NT2/D1 (cell line): Measurements from ENCODE around the gene YPEL1.

ENCODE experiments used
- DNase-seq: peaks from one replicate; pipeline ENCODE4 v3.0.0-alpha.2; 2011; ENCODE audit warnings: low read depth, low spot score
- H3K27me3 ChIP-seq: 2 replicates; pipeline ENCODE4 v1.6.0; 2011; ENCODE audit warnings: mild to moderate bottlenecking; ENCODE audit not compliant: insufficient read length, insufficient read depth
- H3K36me3 ChIP-seq: 2 replicates; pipeline ENCODE4 v1.6.1; 2011; ENCODE audit warnings: mild to moderate bottlenecking, low read length, mixed read lengths; ENCODE audit not compliant: insufficient read depth, insufficient read length
- H3K4me1 ChIP-seq: 2 replicates; pipeline ENCODE4 v1.5.1; 2011; ENCODE audit not compliant: insufficient read depth, insufficient read length
- H3K4me3 ChIP-seq: 2 replicates; pipeline ENCODE4 v1.5.1; 2011; ENCODE audit warnings: low read depth; ENCODE audit not compliant: insufficient read length
- H3K9ac ChIP-seq: 2 replicates; pipeline ENCODE4 v1.6.0; 2011; ENCODE audit warnings: low read depth; ENCODE audit not compliant: insufficient read length
- H3K9me3 ChIP-seq: 2 replicates; pipeline ENCODE4 v1.5.1; 2011; ENCODE audit warnings: mild to moderate bottlenecking, low read length; ENCODE audit not compliant: insufficient read depth
- SUZ12 ChIP-seq: IDR thresholded peaks from 2 replicates; pipeline ENCODE4 v1.6.1; 2011; ENCODE audit not compliant: insufficient read length, insufficient read depth; ENCODE audit errors: extremely low read depth
- YY1 ChIP-seq: IDR thresholded peaks from 2 replicates; pipeline ENCODE4 v1.6.1; 2011; ENCODE audit not compliant: insufficient read length, insufficient read depth
- ZNF274 ChIP-seq: IDR thresholded peaks from 2 replicates; pipeline ENCODE4 v1.6.1; 2011; ENCODE audit warnings: mild to moderate bottlenecking, low read depth, low read length

YPEL1 gene

GRCh38 chr22:21765909-21766529 is 30.4 kb upstream of the YPEL1 start:
- Histone ChIP-seq H3K9ac (no peak overlapping the region), H3K36me3 (peaks cover 83% of the 10 kb centered on the region), H3K4me1 (no peaks in the 10 kb centered on the region), H3K9me3 (no peaks in the 10 kb centered on the region), H3K4me3 (no peak overlapping the region), H3K27me3 (no peaks in the 10 kb centered on the region)
- TF ChIP-seq ZNF274 = no peak
- no peak for TF ChIP-seq YY1
- no peak for TF ChIP-seq SUZ12
- no peak for DNase-seq

- no peak for TF ChIP-seq YY1
- no peaks in the 10 kb centered on the region for H3K9me3 ChIP-seq
- H3K4me3 ChIP-seq = no peak overlapping the region
- H3K27me3 ChIP-seq = no peaks in the 10 kb centered on the region
- H3K9ac ChIP-seq = no peak overlapping the region
- H3K4me1 ChIP-seq = peaks cover under 1% of the 10 kb centered on the region
- DNase-seq = no peak
- peaks cover 72% of the 10 kb centered on the region for H3K36me3 ChIP-seq
These were observed 28.6 kb upstream of the YPEL1 start for GRCh38 chr22:21764038-21764804.

- no peaks in the 10 kb centered on the region for H3K27me3 ChIP-seq
- H3K36me3 ChIP-seq = peaks cover 70% of the 10 kb centered on the region
- H3K9me3 ChIP-seq = no peaks in the 10 kb centered on the region
- H3K4me1 ChIP-seq = peaks cover 5% of the 10 kb centered on the region
- no peak for DNase-seq
- no peak overlapping the region for H3K4me3 ChIP-seq
- TF ChIP-seq SUZ12 (no peak), YY1 (no peak), ZNF274 (no peak)
- H3K9ac ChIP-seq = no peak overlapping the region
These were observed 27.4 kb upstream of the YPEL1 start for GRCh38 chr22:21762712-21763581.

- H3K36me3 ChIP-seq = peaks cover 63% of the 10 kb centered on the region
- H3K9me3 ChIP-seq = no peaks in the 10 kb centered on the region
- no peak for TF ChIP-seq ZNF274
- no peak for TF ChIP-seq YY1
- no peak for TF ChIP-seq SUZ12
- H3K27me3 ChIP-seq = no peaks in the 10 kb centered on the region
- DNase-seq = no peak
- H3K4me3 ChIP-seq = no peak overlapping the region
- peaks cover 5% of the 10 kb centered on the region for H3K4me1 ChIP-seq
- no peak overlapping the region for H3K9ac ChIP-seq
These were observed 26.5 kb upstream of the YPEL1 start for GRCh38 chr22:21761994-21762680.

GRCh38 chr22:21761086-21761485 is 25.5 kb upstream of the YPEL1 start:
- TF ChIP-seq YY1 = no peak
- TF ChIP-seq SUZ12 = no peak
- TF ChIP-seq ZNF274 = no peak
- H3K9ac ChIP-seq = no peak overlapping the region
- no peak overlapping the region for H3K4me3 ChIP-seq
- no peaks in the 10 kb centered on the region for H3K27me3 ChIP-seq
- DNase-seq = no peak
- peaks cover 52% of the 10 kb centered on the region for H3K36me3 ChIP-seq
- H3K9me3 ChIP-seq = no peaks in the 10 kb centered on the region
- peaks cover 7% of the 10 kb centered on the region for H3K4me1 ChIP-seq

- H3K9me3 ChIP-seq = no peaks in the 10 kb centered on the region
- TF ChIP-seq YY1 (no peak), ZNF274 (no peak), SUZ12 (no peak)
- peaks cover 48% of the 10 kb centered on the region for H3K36me3 ChIP-seq
- no peak for DNase-seq
- H3K4me1 ChIP-seq = peaks cover 7% of the 10 kb centered on the region
- no peaks in the 10 kb centered on the region for H3K27me3 ChIP-seq
- H3K9ac ChIP-seq = no peak overlapping the region
- no peak overlapping the region for H3K4me3 ChIP-seq
These were observed 25.0 kb upstream of the YPEL1 start for GRCh38 chr22:21760640-21761039.
